Activated CD4-positive, alpha-beta memory T cell treated with anti-CD3 and anti-CD28 coated beads for 36 hours (primary cell): ENCODE results near the gene BRPF1. TPM values are rescaled to one million over a fixed set of nuclear protein-coding genes. Genes with fewer than 3 reads are reported as not detected.
A peak's percentile ranks its signal among the peaks of the same experiment; 100 is the strongest.

ENCODE experiments used
- CTCF ChIA-PET: fragments of 350-600 bp; sonication (Branson Sonifier 250); formaldehyde crosslinking; loops from one replicate; lab custom pipeline; 2021; ENCODE audit warnings: antibody characterized with exemption, inconsistent platforms; lab: Charles Lee
- POLR2A ChIA-PET: fragments of 350-600 bp; sonication (Branson Sonifier 250); formaldehyde crosslinking; loops from one replicate; lab custom pipeline; 2021; ENCODE audit warnings: antibody characterized with exemption; lab: Charles Lee
- DNase-seq: peaks from one replicate; pipeline ENCODE4 v3.0.0-alpha.2; 2020
- H3K27ac Mint-ChIP-seq: one replicate; pipeline ENCODE4 v1.8.0; 2021; ENCODE audit warnings: mixed read lengths
- H3K27me3 Mint-ChIP-seq: one replicate; pipeline ENCODE4 v1.8.0; 2021; ENCODE audit warnings: mixed read lengths
- H3K36me3 Mint-ChIP-seq: one replicate; pipeline ENCODE4 v1.8.0; 2021; ENCODE audit warnings: mixed read lengths
- H3K4me1 Mint-ChIP-seq: one replicate; pipeline ENCODE4 v1.8.0; 2021; ENCODE audit warnings: low read depth, mixed read lengths
- H3K4me3 Mint-ChIP-seq: one replicate; pipeline ENCODE4 v1.8.0; 2021; ENCODE audit warnings: mild to moderate bottlenecking, mixed read lengths
- H3K9me3 Mint-ChIP-seq: one replicate; pipeline ENCODE4 v1.8.0; 2021; ENCODE audit warnings: mixed read lengths
- intact Hi-C: fragments of 100-400 bp; cut with micrococcal nuclease; formaldehyde crosslinking; loops from one replicate; pipeline ENCODE4 v1.15.1; 2023
- total RNA-seq, 2 experiments: library from RNA; stranded (reverse); gene quantifications; one replicate each; pipeline ENCODE4 v1.2.3, GENCODE V29; 2021

Gene BRPF1
- total RNA-seq, 2 experiments from 2014 or later: 25.0 to 27.3 TPM

GRCh38 chr3:9704347-9705322 lies 26.9 kb upstream of the BRPF1 start:
- Mint-ChIP-seq H3K36me3 (peaks cover 24% of the 10 kb centered on the region), H3K4me3 (no peak overlapping the region), H3K4me1 (peaks cover 9% of the 10 kb centered on the region), H3K27me3 (peaks cover 13% of the 10 kb centered on the region), H3K27ac (no peak overlapping the region), H3K9me3 (no peaks in the 10 kb centered on the region)
- DNase-seq: peak; percentile 48
- ChIA-PET CTCF (no interaction called here), POLR2A (no interaction called here)
- intact Hi-C loops: no loop called here

GRCh38 chr3:9710174-9710739 lies 21.3 kb upstream of the BRPF1 start:
- H3K36me3 Mint-ChIP-seq: no peaks in the 10 kb centered on the region

GRCh38 chr3:9712415-9712814 lies 19.1 kb upstream of the BRPF1 start:
- no peak overlapping the region for H3K4me3 Mint-ChIP-seq

More at GRCh38 chr3:9710174-9710739, 21.3 kb upstream of the BRPF1 start:
- ChIA-PET POLR2A (no interaction called here), CTCF (no interaction called here)
- Mint-ChIP-seq H3K4me1 (peaks cover 7% of the 10 kb centered on the region), H3K9me3 (no peaks in the 10 kb centered on the region), H3K27me3 (no peaks in the 10 kb centered on the region), H3K27ac (no peak overlapping the region), H3K4me3 (no peak overlapping the region)
- intact Hi-C loops: no loop called here
- DNase-seq: no peak

GRCh38 chr3:9713142-9713541 lies 18.4 kb upstream of the BRPF1 start:
- no peak for DNase-seq
- Mint-ChIP-seq H3K36me3 (no peaks in the 10 kb centered on the region), H3K4me3 (no peak overlapping the region), H3K27ac (no peak overlapping the region), H3K4me1 (peaks cover 10% of the 10 kb centered on the region), H3K27me3 (no peaks in the 10 kb centered on the region), H3K9me3 (no peaks in the 10 kb centered on the region)
- intact Hi-C loops: no loop called here
- POLR2A ChIA-PET: no interaction called here
- CTCF ChIA-PET: no interaction called here

More at GRCh38 chr3:9712415-9712814, 19.1 kb upstream of the BRPF1 start:
- Mint-ChIP-seq H3K4me1 (peaks cover 7% of the 10 kb centered on the region), H3K27ac (no peak overlapping the region), H3K9me3 (no peaks in the 10 kb centered on the region), H3K36me3 (no peaks in the 10 kb centered on the region), H3K27me3 (no peaks in the 10 kb centered on the region)
- ChIA-PET POLR2A (no interaction called here), CTCF (interaction anchor here (1.1 to 1.4 kb wide), 2 partner anchors 16 to 20 kb away, joined by 3 read pairs; no protein-coding TSS in a partner anchor)
- intact Hi-C loops: no loop called here
- no peak for DNase-seq

GRCh38 chr3:9715136-9715535 lies 16.4 kb upstream of the BRPF1 start:
- H3K9me3 Mint-ChIP-seq: no peaks in the 10 kb centered on the region
- ChIA-PET CTCF (interaction anchor here (1.0 to 1.8 kb wide), 2 partner anchors 12 to 79 kb away, joined by 3 to 9 read pairs; no protein-coding TSS in a partner anchor), POLR2A (no interaction called here)
- intact Hi-C loops: loop anchor here (5.0 kb wide), 1 partner anchor 217 kb away; the partner anchor contains the start of gene CRELD1
- no peaks in the 10 kb centered on the region for H3K27me3 Mint-ChIP-seq
- H3K27ac Mint-ChIP-seq: no peak overlapping the region
- DNase-seq: no peak
- H3K36me3 Mint-ChIP-seq: no peaks in the 10 kb centered on the region
- H3K4me3 Mint-ChIP-seq: no peak overlapping the region
- peaks cover 8% of the 10 kb centered on the region for H3K4me1 Mint-ChIP-seq

- no peaks in the 10 kb centered on the region for H3K27me3 Mint-ChIP-seq
- no peak overlapping the region for H3K4me3 Mint-ChIP-seq
- CTCF ChIA-PET: interaction anchor here (0.6 to 1.8 kb wide), 8 partner anchors 11 to 350 kb away, joined by 3 to 9 read pairs (median 3); partner anchors contain the start of gene OGG1
- intact Hi-C loops: loop anchor here (5.0 kb wide), 1 partner anchor 216 kb away; the partner anchor contains the start of gene CRELD1
- DNase-seq: peak; percentile 71
- POLR2A ChIA-PET: no interaction called here
- H3K9me3 Mint-ChIP-seq: no peaks in the 10 kb centered on the region
- H3K4me1 Mint-ChIP-seq: peaks cover 4% of the 10 kb centered on the region
- no peak overlapping the region for H3K27ac Mint-ChIP-seq
- H3K36me3 Mint-ChIP-seq: no peaks in the 10 kb centered on the region
Measured at GRCh38 chr3:9715764-9716437, 15.6 kb upstream of the BRPF1 start.

GRCh38 chr3:9716801-9717555 lies 14.6 kb upstream of the BRPF1 start:
- ChIA-PET CTCF (interaction anchor here (1.1 kb wide), 1 partner anchor 14 kb away, joined by 4 read pairs; no protein-coding TSS in a partner anchor), POLR2A (no interaction called here)
- no peak overlapping the region for H3K4me3 Mint-ChIP-seq
- H3K36me3 Mint-ChIP-seq: no peaks in the 10 kb centered on the region
- no peak for DNase-seq
- intact Hi-C loops: loop anchor here (5.0 kb wide), 1 partner anchor 215 kb away; the partner anchor contains the start of gene CRELD1
- H3K9me3 Mint-ChIP-seq: no peaks in the 10 kb centered on the region
- H3K27me3 Mint-ChIP-seq: no peaks in the 10 kb centered on the region
- peaks cover 4% of the 10 kb centered on the region for H3K4me1 Mint-ChIP-seq
- H3K27ac Mint-ChIP-seq: no peak overlapping the region

- Mint-ChIP-seq H3K4me3 (no peak overlapping the region), H3K27ac (no peak overlapping the region), H3K9me3 (no peaks in the 10 kb centered on the region), H3K36me3 (no peaks in the 10 kb centered on the region), H3K4me1 (peaks cover 4% of the 10 kb centered on the region), H3K27me3 (no peaks in the 10 kb centered on the region)
- POLR2A ChIA-PET: no interaction called here
- CTCF ChIA-PET: interaction anchor here (1.1 to 1.4 kb wide), 2 partner anchors 10 to 15 kb away, joined by 4 to 7 read pairs; no protein-coding TSS in a partner anchor
- DNase-seq: no peak
- intact Hi-C loops: loop anchor here (5.0 kb wide), 1 partner anchor 215 kb away; the partner anchor contains the start of gene CRELD1
Measured at GRCh38 chr3:9717563-9717962, 14.0 kb upstream of the BRPF1 start.

- peaks cover 4% of the 10 kb centered on the region for H3K4me1 Mint-ChIP-seq
- no peaks in the 10 kb centered on the region for H3K27me3 Mint-ChIP-seq
- DNase-seq: no peak
- H3K27ac Mint-ChIP-seq: no peak overlapping the region
- intact Hi-C loops: loop anchor here (5.0 kb wide), 1 partner anchor 214 kb away; the partner anchor contains the start of gene CRELD1
- H3K36me3 Mint-ChIP-seq: no peaks in the 10 kb centered on the region
- H3K4me3 Mint-ChIP-seq: no peak overlapping the region
- no peaks in the 10 kb centered on the region for H3K9me3 Mint-ChIP-seq
- CTCF ChIA-PET: interaction anchor here (1.1 to 1.4 kb wide), 2 partner anchors 9 to 16 kb away, joined by 4 to 7 read pairs; no protein-coding TSS in a partner anchor
- POLR2A ChIA-PET: no interaction called here
Measured at GRCh38 chr3:9718118-9718517, 13.4 kb upstream of the BRPF1 start.

GRCh38 chr3:9721015-9721699 lies 10.4 kb upstream of the BRPF1 start:
- POLR2A ChIA-PET: interaction anchor here (0.6 kb wide), 1 partner anchor 738 kb away, joined by 4 read pairs; no protein-coding TSS in a partner anchor
- H3K9me3 Mint-ChIP-seq: no peaks in the 10 kb centered on the region

More at GRCh38 chr3:9721015-9721699, 10.4 kb upstream of the BRPF1 start:
- intact Hi-C loops: no loop called here
- H3K27me3 Mint-ChIP-seq: no peaks in the 10 kb centered on the region
- no peaks in the 10 kb centered on the region for H3K36me3 Mint-ChIP-seq
- no peak overlapping the region for H3K27ac Mint-ChIP-seq
- H3K4me3 Mint-ChIP-seq: no peak overlapping the region
- H3K4me1 Mint-ChIP-seq: peaks cover 4% of the 10 kb centered on the region
- no peak for DNase-seq
- CTCF ChIA-PET: no interaction called here
